Colonic mucosa (tissue), 4 donors: ENCODE data around the gene SRSF6. TPM values are rescaled to one million over a fixed set of nuclear protein-coding genes. Genes with fewer than 3 reads are reported as not detected.
"Not testable (repeated sequence)": the region's sequence is repeated elsewhere in the genome, so short reads cannot be mapped to it uniquely, and the experiment has no call there.

Experiments used
- DNase-seq: peaks from one replicate; pipeline ENCODE4 v3.0.0-alpha.2; 2020
- H3K27ac ChIP-seq: fragments of 200-600 bp; one replicate; pipeline ENCODE4 v1.8.0; 2021
- H3K27me3 ChIP-seq: fragments of 200-600 bp; one replicate; pipeline ENCODE4 v1.8.0; 2021
- H3K36me3 ChIP-seq: fragments of 200-600 bp; one replicate; pipeline ENCODE4 v1.8.0; 2021
- H3K4me1 ChIP-seq: fragments of 200-600 bp; one replicate; pipeline ENCODE4 v1.8.0; 2021; ENCODE audit warnings: mild to moderate bottlenecking
- H3K4me3 ChIP-seq: fragments of 200-600 bp; one replicate; pipeline ENCODE4 v1.8.0; 2021
- H3K9ac ChIP-seq, 2 donors: one replicate each; pipeline ENCODE4 v1.7.0; 2013; ENCODE audit warnings: control low read depth in 2 of 2, low read depth in 2 of 2, low read length in 2 of 2
- H3K9me3 ChIP-seq: fragments of 200-600 bp; one replicate; pipeline ENCODE4 v1.8.0; 2021
- intact Hi-C: fragments of 100-400 bp; cut with DNase I; formaldehyde crosslinking; loops from one replicate; pipeline ENCODE4 v1.14.1; 2022
- total RNA-seq, 2 donors: library from RNA; stranded (reverse); fragmentation: NEBNext Ultra II Directional in 1 of 2; extraction: Animal tissue kit (Norgen Biotek cat#: 25700) in 1 of 2; gene quantifications; one replicate each; pipeline ENCODE4 v1.2.1, GENCODE V29; 2021
- TF ChIP-seq, protein P1 (sequence below): fragments of 200-600 bp; IDR thresholded peaks from one replicate; pipeline ENCODE4 v1.8.0; 2022; ENCODE audit warnings: antibody characterized with exemption, mild to moderate bottlenecking
- donor health status: healthy.
- donor health status: DM: no; HTN: no; CAD: no.
- donor health status: DM: no; HTN: no; CAD: no.

SRSF6 gene
- total RNA-seq, 2 donors from 2014 or later: 101 to 147 TPM

DNA sequence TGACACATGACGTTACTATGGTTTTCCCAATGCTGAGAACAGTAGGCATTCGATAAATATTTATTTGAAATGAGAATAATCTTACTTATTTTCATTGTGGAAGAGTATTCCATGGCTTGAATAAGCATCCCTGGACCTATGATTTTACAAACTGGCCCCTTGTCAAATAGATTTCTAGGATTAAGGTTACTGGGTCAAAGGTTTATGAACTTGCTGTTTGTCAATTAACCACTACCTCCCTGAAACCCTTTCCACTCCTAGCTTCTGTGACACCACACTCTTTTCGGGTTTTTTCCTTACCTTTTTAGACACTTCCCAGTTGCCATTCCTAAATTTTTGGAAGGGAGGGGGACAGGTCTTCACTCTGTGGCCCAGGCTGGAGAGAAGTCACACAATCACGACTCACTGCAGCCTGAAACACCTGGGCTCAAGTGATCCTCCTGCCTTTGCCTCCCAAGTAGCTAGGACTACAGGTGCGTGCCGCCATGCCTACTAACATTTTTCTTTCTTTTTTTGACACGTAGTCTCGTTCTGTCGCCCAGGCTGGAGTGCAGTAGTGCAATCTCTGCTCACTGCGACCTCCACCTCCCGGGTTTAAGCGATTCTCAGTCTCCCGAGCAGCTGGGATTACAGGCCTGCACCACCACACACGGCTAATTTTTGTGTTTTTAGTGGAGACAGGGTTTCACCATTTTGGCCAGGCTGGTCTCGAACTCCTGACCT, 5.1 kb upstream of the SRSF6 start:
- intact Hi-C loops: loop anchor here (10.0 kb wide), 1 partner anchor 212 kb away; the partner anchor contains the start of gene MYBL2
- DNase-seq: no peak
- Histone ChIP-seq H3K4me1 (no peaks in the 10 kb centered on the region), H3K9ac (no peak overlapping the region), H3K4me3 (no peak overlapping the region), H3K36me3 (no peaks in the 10 kb centered on the region), H3K27me3 (no peaks in the 10 kb centered on the region), H3K9me3 (no peaks in the 10 kb centered on the region), H3K27ac (no peak overlapping the region)
- TF ChIP-seq, protein P1, sequence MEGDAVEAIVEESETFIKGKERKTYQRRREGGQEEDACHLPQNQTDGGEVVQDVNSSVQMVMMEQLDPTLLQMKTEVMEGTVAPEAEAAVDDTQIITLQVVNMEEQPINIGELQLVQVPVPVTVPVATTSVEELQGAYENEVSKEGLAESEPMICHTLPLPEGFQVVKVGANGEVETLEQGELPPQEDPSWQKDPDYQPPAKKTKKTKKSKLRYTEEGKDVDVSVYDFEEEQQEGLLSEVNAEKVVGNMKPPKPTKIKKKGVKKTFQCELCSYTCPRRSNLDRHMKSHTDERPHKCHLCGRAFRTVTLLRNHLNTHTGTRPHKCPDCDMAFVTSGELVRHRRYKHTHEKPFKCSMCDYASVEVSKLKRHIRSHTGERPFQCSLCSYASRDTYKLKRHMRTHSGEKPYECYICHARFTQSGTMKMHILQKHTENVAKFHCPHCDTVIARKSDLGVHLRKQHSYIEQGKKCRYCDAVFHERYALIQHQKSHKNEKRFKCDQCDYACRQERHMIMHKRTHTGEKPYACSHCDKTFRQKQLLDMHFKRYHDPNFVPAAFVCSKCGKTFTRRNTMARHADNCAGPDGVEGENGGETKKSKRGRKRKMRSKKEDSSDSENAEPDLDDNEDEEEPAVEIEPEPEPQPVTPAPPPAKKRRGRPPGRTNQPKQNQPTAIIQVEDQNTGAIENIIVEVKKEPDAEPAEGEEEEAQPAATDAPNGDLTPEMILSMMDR: no peak

DNA sequence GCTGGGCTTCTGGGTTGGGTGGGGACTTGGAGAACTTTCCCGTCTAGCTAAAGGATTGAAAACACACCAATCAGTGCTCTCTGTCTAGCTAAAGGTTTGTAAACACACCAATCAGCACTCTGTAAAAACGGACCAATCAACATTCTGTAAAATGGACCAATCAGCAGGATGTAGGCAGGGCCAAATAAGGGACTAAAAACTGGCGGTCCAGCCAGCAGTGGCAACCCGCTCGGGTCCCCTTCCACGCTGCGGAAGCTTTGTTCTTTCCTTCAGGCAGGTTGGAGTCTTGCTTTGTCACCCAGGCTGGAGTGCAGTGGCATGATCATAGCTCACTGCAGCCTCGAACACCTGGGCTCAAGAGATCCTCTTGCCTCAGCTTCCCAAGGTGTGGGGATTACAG, 1.4 kb upstream of the SRSF6 start:
- not testable (repeated sequence) for H3K27me3 ChIP-seq, DNase-seq, H3K36me3 ChIP-seq, H3K9me3 ChIP-seq, H3K27ac ChIP-seq, H3K4me3 ChIP-seq, H3K4me1 ChIP-seq, H3K9ac ChIP-seq
- intact Hi-C loops: loop anchor here (10.0 kb wide), 1 partner anchor 209 kb away; the partner anchor contains the start of gene MYBL2

DNA sequence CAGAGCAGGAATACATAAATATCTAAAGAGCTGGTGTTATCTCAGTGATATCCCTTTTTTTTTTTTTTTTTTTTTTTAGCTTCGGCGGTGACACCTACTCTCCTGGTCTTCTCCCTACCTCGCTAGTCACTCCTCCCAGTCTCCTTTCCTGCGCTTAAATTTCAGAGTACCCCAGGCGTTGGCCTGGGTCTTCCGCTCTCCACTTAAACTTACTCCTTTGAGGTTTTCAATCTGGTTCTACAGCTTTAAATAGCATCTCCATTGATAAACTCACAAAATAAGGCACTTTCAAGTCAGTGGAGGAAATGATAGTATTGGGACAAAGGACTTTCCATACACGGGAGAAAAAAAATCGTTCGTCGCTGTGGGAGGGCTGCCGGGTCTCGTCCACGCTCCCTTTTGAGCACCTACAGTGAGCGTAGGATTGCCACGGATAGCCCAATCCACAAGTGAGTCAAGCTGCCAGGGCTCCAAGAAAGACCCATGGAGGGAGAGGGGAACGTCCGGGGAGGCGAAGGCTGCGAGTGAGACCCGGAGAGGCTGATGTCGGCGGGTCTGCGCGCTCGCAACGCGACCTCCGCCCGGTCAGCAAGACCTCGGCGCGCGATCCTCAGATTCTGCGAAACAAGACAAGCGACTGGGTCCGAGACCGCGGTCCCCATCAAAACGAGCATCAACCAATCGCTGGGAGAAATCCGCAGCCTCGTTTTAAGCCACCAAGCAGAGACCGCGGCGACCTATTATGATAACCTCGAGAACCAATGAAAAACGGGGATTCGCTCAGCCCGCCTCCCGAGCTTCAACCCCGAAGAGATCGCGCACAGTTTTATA, 672 bp upstream of the SRSF6 start:
- peak overlapping the region; percentile 85 to 87 for H3K9ac ChIP-seq
- TF ChIP-seq, protein P1: no peak
- no peaks in the 10 kb centered on the region for H3K36me3 ChIP-seq
- H3K9me3 ChIP-seq: no peaks in the 10 kb centered on the region
- no peaks in the 10 kb centered on the region for H3K27me3 ChIP-seq
- H3K27ac ChIP-seq: peak overlapping the region; percentile 97
- H3K4me3 ChIP-seq: peak overlapping the region; percentile 78
- intact Hi-C loops: loop anchor here (10.0 kb wide), 1 partner anchor 208 kb away; the partner anchor contains the start of gene MYBL2
- peaks cover 8% of the 10 kb centered on the region for H3K4me1 ChIP-seq
- peak; percentile 92 for DNase-seq

DNA sequence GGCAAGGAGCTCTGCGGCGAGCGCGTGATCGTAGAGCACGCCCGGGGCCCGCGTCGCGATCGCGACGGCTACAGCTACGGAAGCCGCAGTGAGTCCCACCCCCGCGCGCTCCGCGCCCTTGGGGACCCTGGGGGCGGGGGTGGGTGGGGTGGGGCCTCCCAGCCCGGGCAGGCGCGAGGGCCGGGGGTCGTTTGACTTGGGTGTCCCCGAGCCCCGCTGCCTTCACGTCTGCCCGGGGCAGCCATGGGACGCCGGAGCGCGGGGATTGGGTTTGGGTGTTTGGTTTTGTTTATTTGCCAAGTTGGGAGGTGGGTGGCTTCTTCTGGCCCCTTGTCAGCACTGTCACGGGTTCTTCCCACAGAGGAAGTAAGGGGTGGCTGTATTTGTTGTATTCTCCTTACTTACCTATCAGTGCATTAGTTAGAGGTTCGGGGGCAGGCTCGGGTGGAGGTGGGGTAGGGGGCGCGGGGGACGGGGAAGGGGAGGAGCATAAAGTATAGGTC, 777 bp downstream of the SRSF6 start:
- Histone ChIP-seq H3K4me1 (peaks cover 8% of the 10 kb centered on the region), H3K9me3 (no peaks in the 10 kb centered on the region), H3K36me3 (peaks cover 10% of the 10 kb centered on the region), H3K27me3 (no peaks in the 10 kb centered on the region), H3K27ac (peak overlapping the region; percentile 97), H3K4me3 (peak overlapping the region; percentile 78), H3K9ac (peak overlapping the region in 1 of 2 donors; percentile 99)
- TF ChIP-seq, protein P1: no peak
- DNase-seq: no peak
- intact Hi-C loops: loop anchor here (10.0 kb wide), 1 partner anchor 206 kb away; the partner anchor contains the start of gene MYBL2

DNA sequence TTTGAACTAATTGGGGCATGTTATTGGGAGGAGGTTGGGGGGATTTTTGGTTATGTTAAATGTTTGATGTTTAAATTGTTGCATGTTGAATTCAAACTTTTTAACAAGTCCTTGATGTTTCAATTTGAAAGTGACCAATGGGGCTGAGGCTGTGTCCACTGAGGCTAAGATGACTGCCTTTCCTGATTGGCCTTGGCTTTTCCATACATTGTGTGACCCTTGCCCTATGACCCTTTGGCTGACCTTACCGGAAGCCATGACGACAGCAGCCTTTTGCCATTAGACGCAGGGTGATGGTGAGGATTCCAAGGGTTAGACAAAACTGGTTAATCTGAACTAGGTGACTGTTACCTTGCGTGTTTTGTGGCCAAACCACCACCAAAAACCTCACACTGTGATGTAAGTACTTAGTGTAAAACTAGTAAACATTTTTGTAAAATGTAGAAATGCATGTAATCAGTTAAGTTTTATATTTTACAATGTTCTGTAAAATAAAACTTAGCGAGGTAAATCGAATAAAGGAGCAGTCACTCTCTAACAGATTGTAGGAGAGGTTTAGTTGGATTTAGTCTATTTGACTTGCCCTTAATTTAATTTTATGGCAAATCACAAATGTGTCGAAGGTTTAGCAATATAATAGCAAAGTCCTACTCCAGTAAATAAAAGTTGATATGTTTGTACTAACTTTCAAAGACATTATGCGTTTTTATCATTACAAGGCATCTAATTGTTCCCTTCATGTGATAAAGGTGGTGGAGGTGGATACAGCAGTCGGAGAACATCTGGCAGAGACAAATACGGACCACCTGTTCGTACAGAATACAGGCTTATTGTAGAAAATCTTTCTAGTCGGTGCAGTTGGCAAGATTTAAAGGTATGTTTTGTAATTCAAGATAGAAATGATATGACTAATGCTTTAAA, 1.6 kb downstream of the SRSF6 start:
- peak; percentile 38 for DNase-seq
- peak overlapping the region; percentile 38 to 53 for H3K9ac ChIP-seq
- no peaks in the 10 kb centered on the region for H3K27me3 ChIP-seq
- peaks cover 15% of the 10 kb centered on the region for H3K36me3 ChIP-seq
- H3K9me3 ChIP-seq: no peaks in the 10 kb centered on the region
- TF ChIP-seq, protein P1: no peak
- H3K4me1 ChIP-seq: peaks cover 8% of the 10 kb centered on the region
- peak overlapping the region; percentile 78 for H3K4me3 ChIP-seq
- no peak overlapping the region for H3K27ac ChIP-seq
- intact Hi-C loops: loop anchor here (10.0 kb wide), 1 partner anchor 206 kb away; the partner anchor contains the start of gene MYBL2
